KMS-11 (cell line): Measurements from ENCODE around the gene HSD17B12.

Experiments used
- H2AFZ ChIP-seq: fragments of 200-600 bp; sonication (generic); 2 replicates; pipeline ENCODE4 v1.6.1; 2016; ENCODE audit warnings: antibody characterized with exemption, mixed run types, low read depth
- H3K27ac ChIP-seq: fragments of 200-600 bp; sonication (generic); 2 replicates; pipeline ENCODE4 v1.6.1; 2016; ENCODE audit warnings: mild to moderate bottlenecking, mixed run types
- H3K27me3 ChIP-seq: fragments of 200-600 bp; sonication (generic); 2 replicates; pipeline ENCODE4 v1.6.1; 2017; ENCODE audit warnings: mild to moderate bottlenecking, low read depth, mixed run types, moderate library complexity; ENCODE audit not compliant: insufficient read depth
- H3K36me3 ChIP-seq: fragments of 200-600 bp; sonication (generic); 2 replicates; pipeline ENCODE4 v1.6.1; 2017; ENCODE audit warnings: mild to moderate bottlenecking, mixed run types; ENCODE audit not compliant: insufficient read depth
- H3K4me1 ChIP-seq: fragments of 200-600 bp; sonication (generic); 2 replicates; pipeline ENCODE4 v1.6.1; 2016; ENCODE audit warnings: mild to moderate bottlenecking, low read depth, mixed run types; ENCODE audit not compliant: poor library complexity, severe bottlenecking
- H3K4me2 ChIP-seq: fragments of 200-600 bp; sonication (generic); 2 replicates; pipeline ENCODE4 v1.7.0; 2016; ENCODE audit warnings: mild to moderate bottlenecking, mixed run types
- H3K4me3 ChIP-seq: fragments of 200-600 bp; sonication (generic); IDR thresholded peaks from 2 replicates; pipeline ENCODE4 v1.6.1; 2017; ENCODE audit warnings: low read depth, low read length, mixed read lengths; ENCODE audit not compliant: insufficient read depth
- H3K79me2 ChIP-seq: fragments of 200-600 bp; sonication (generic); 2 replicates; pipeline ENCODE4 v1.6.1; 2016; ENCODE audit warnings: low read depth, mixed run types; ENCODE audit not compliant: insufficient read depth
- H3K9ac ChIP-seq: fragments of 200-600 bp; sonication (generic); 2 replicates; pipeline ENCODE4 v1.6.1; 2016; ENCODE audit warnings: mild to moderate bottlenecking, mixed run types
- H4K20me1 ChIP-seq: fragments of 200-600 bp; sonication (generic); 2 replicates; pipeline ENCODE4 v1.6.1; 2016; ENCODE audit warnings: mild to moderate bottlenecking, mixed run types; ENCODE audit not compliant: insufficient read depth
- TF ChIP-seq, protein P1 (sequence below): fragments of 200-600 bp; sonication (generic); conservative IDR thresholded peaks from 2 replicates; pipeline ENCODE4 v1.6.1; 2017; ENCODE audit warnings: low read depth, mild to moderate bottlenecking, antibody characterized with exemption, low read length, moderate library complexity, mixed read lengths

The HSD17B12 gene

DNA sequence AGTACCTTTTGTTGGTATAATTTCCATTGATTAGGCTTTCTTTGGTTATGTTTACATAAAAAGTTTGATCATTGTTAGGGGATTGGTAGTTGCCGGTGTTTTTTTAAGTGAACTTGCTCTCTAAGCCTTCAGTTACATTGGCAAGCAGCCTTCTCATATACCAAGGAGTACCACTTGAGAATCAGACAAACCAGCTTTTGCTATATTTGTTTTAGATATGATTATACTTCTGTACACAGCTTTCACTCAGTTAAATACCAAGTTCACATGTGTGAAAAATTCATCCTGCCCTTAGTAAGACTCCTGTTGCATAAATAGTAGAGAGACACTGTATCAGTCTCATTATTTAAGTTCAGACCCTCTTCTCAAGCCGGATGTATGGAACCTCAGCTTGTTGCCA, 222.5 kb downstream of the HSD17B12 start:
- Histone ChIP-seq H3K4me2 (no peak overlapping the region), H3K27me3 (no peaks in the 10 kb centered on the region), H4K20me1 (no peaks in the 10 kb centered on the region), H3K4me3 (no peak overlapping the region), H3K9ac (no peak overlapping the region), H3K27ac (no peak overlapping the region), H3K36me3 (no peaks in the 10 kb centered on the region; the same call in 1 of the 2 replicates), H2AFZ (no peak overlapping the region), H3K79me2 (no peaks in the 10 kb centered on the region), H3K4me1 (peaks cover 20% of the 10 kb centered on the region)
- TF ChIP-seq, protein P1, sequence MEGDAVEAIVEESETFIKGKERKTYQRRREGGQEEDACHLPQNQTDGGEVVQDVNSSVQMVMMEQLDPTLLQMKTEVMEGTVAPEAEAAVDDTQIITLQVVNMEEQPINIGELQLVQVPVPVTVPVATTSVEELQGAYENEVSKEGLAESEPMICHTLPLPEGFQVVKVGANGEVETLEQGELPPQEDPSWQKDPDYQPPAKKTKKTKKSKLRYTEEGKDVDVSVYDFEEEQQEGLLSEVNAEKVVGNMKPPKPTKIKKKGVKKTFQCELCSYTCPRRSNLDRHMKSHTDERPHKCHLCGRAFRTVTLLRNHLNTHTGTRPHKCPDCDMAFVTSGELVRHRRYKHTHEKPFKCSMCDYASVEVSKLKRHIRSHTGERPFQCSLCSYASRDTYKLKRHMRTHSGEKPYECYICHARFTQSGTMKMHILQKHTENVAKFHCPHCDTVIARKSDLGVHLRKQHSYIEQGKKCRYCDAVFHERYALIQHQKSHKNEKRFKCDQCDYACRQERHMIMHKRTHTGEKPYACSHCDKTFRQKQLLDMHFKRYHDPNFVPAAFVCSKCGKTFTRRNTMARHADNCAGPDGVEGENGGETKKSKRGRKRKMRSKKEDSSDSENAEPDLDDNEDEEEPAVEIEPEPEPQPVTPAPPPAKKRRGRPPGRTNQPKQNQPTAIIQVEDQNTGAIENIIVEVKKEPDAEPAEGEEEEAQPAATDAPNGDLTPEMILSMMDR = no peak

GRCh38 chr11:43903969-43904368, 223.4 kb downstream of the HSD17B12 start:
- no peaks in the 10 kb centered on the region for H4K20me1 ChIP-seq
- TF ChIP-seq, protein P1 = no peak

GRCh38 chr11:43904742-43905535, 224.4 kb downstream of the HSD17B12 start:
- Histone ChIP-seq H3K9ac (no peak overlapping the region), H3K79me2 (no peaks in the 10 kb centered on the region), H3K36me3 (no peaks in the 10 kb centered on the region; the same call in 1 of the 2 replicates), H4K20me1 (no peaks in the 10 kb centered on the region), H3K4me2 (no peak overlapping the region), H3K27ac (no peak overlapping the region), H3K27me3 (no peaks in the 10 kb centered on the region), H2AFZ (no peak overlapping the region), H3K4me3 (no peak overlapping the region), H3K4me1 (peaks cover 21% of the 10 kb centered on the region)
- TF ChIP-seq, protein P1 = no peak

More at GRCh38 chr11:43903969-43904368, 223.4 kb downstream of the HSD17B12 start:
- no peak overlapping the region for H3K4me2 ChIP-seq
- H3K27me3 ChIP-seq = no peaks in the 10 kb centered on the region
- H3K36me3 ChIP-seq = no peaks in the 10 kb centered on the region; the same call in 1 of the 2 replicates
- no peaks in the 10 kb centered on the region for H3K79me2 ChIP-seq
- H3K9ac ChIP-seq = no peak overlapping the region
- no peak overlapping the region for H3K27ac ChIP-seq
- H3K4me3 ChIP-seq = no peak overlapping the region
- peaks cover 21% of the 10 kb centered on the region for H3K4me1 ChIP-seq
- H2AFZ ChIP-seq = no peak overlapping the region

- no peak overlapping the region for H2AFZ ChIP-seq
- no peaks in the 10 kb centered on the region for H3K79me2 ChIP-seq
- no peak overlapping the region for H3K4me3 ChIP-seq
- TF ChIP-seq, protein P1 = no peak
- no peaks in the 10 kb centered on the region; the same call in 1 of the 2 replicates for H3K36me3 ChIP-seq
- no peaks in the 10 kb centered on the region for H3K27me3 ChIP-seq
- no peak overlapping the region for H3K27ac ChIP-seq
- H3K4me2 ChIP-seq = no peak overlapping the region
- peaks cover 21% of the 10 kb centered on the region for H3K4me1 ChIP-seq
- no peaks in the 10 kb centered on the region for H4K20me1 ChIP-seq
- H3K9ac ChIP-seq = no peak overlapping the region
Measured at GRCh38 chr11:43905813-43906241, 225.3 kb downstream of the HSD17B12 start.
